NCI-H2107 treated with DMSO at 0.1 percent for 48 hours (cell line): Measurements from ENCODE around the gene AQP12A.
"Not testable (repeated sequence)": the region's sequence is repeated elsewhere in the genome, so short reads cannot be mapped to it uniquely, and the experiment has no call there.

ENCODE experiments used
- DNase-seq: peaks from one replicate; lab custom pipeline; 2025; ENCODE audit not compliant: unreplicated experiment; lab: John Stamatoyannopoulos, UW

Gene AQP12A

GRCh38 chr2:240691631-240692420 lies at the start of gene AQP12A:
TSS of gene AQP12A (plus strand) at chr2:240691866. CDS start at chr2:240691914, 48 bp downstream.
- DNase-seq, result not testable (repeated sequence)

- no peak for DNase-seq
Observed at GRCh38 chr2:240642061-240642805, 49.4 kb upstream of the AQP12A start.

GRCh38 chr2:240642806-240643092 lies 48.9 kb upstream of the AQP12A start:
- no peak for DNase-seq

GRCh38 chr2:240643093-240643810 lies 48.4 kb upstream of the AQP12A start:
- no peak for DNase-seq

DNA sequence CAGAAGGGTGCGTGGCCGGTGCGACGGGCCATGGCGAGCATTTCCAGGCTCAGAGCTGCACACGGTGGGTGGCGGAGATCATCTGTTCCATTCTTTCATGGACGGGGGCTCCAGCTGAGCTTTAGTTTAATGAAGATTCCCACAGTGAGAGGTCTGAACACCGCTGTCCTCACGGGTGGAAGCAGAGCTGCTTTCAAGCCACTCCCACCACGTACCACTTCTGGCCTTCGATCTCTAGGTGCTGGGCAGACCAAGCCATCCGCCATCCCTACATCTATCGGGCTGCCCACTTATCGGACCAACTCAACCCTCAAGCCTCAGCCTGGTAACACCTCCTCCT lies 47.9 kb upstream of the AQP12A start:
- no peak for DNase-seq

DNA sequence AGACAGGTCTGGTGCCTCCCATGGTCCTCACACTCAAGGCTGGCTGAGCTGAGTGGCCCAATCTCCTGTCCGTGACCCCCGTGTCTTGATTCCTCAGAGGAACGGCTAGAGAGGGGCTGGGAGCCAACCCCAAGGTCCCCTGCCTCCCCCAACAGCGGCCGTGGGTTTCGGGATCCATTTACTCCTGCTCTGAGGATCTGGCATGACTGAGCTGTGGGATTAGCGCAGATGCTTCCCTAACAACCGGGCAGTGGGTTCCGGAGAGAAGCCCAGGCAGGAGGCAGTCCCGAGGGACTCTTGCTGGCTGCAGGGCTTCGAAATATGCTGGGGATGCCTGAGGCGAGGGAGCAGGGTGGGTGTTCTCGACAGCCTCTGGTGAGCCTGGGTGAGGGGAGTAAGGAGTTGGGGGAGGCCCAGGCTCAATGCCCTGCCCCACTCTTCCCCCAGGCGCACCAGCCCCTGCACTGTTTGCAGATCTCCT lies 47.5 kb upstream of the AQP12A start:
- DNase-seq, result no peak

GRCh38 chr2:240644859-240645301 lies 46.8 kb upstream of the AQP12A start:
- DNase-seq, result no peak

DNA sequence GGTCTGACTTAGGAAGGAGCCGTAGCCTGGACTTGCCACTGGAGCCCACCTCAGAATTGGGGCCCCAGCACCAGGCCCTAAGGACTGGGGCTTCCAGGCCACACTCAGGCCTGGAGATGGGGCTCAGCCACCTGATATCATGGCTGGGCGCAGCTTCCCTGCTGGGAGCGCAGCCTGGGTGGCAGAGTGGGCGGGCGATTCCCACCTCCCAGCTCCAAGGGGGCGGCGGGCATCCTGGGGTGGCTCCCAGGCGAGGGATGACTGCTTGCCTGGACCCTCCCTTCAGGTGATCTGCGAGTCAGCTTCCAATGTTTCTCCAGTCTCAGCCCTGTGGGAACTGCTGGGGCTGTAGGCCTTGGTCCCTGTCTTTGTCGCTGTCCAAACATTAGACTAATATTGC lies 46.3 kb upstream of the AQP12A start:
- DNase-seq, result no peak

GRCh38 chr2:240645801-240646175 lies 45.9 kb upstream of the AQP12A start:
- DNase-seq, result no peak

GRCh38 chr2:240646176-240646899 lies 45.3 kb upstream of the AQP12A start:
- no peak for DNase-seq

DNA sequence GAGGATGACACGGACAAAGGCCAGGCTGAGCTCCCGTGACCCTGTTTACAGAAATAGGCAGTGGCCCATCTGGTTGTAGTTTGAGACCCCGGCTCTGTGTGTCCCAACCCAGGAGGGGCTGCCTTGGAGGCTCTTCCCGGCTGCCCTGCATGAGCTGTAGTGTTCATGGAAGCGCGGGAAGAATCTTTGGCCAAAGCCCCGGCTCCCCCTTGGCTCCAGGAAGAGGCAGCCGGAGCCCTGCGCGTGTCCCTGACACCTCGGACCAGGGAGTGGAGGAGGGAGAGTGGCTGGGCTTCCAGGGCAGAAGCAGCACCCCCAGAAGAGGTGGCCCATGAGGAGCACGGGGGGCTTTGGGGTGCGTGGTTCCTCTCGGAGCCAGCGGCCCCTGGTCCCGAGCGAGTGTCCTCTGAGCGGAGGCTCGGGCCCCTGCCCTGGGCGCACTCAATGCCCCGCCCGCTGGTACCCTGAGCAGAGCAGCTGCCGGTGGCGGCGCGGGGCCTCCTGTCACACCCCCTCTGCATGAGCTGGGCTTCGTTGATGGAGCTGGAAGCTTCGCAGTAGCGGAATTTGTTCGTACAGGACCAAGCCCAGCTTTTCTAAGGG lies 44.7 kb upstream of the AQP12A start:
- DNase-seq, result no peak

GRCh38 chr2:240647503-240648154 lies 44.0 kb upstream of the AQP12A start:
- no peak for DNase-seq

DNA sequence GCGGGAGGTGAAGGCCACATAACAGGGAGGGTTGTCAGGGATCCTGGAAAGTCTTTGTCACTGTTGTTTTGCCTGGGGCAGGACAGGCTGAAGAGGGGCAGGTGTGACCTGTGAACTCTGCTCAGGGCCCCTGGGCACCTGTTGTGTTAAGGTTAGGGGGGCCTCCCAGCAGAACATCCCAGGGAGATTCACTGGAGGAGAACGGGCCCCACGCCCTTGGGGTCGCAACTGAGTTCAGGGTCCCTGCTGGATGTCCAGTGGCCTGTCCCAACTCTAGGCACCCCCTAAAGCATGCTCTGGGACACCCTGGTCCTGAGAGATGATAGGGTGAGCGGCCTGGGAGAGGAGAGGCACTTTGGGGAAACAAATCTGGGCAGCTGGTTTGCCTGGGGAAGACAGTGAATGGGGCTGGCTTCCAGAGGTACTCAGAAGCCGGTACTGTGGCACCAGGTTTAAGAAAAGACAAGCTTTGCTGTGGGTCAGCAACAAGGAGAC lies 43.5 kb upstream of the AQP12A start:
- DNase-seq, result no peak

GRCh38 chr2:240648650-240649275 lies 42.9 kb upstream of the AQP12A start:
- no peak for DNase-seq

DNA sequence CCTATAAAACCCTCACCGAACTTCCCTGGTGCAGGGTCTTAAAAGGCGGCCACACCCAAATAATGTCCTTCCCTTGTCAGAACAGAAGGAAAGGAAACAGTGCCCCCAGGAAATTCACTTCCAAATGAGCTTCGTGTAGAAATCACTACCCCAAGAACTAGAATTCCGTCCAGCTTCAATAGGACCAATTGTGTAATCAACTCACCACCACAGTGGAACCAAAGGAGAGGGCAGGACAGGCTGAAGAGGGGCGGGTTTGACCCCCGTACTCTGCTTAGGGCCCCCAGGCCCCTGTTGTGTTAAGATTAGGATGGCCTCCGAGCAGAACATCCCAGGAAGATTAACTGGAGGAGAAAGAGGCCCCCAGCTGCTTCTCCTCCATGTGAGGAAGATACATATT lies 42.3 kb upstream of the AQP12A start:
- no peak for DNase-seq

GRCh38 chr2:240650254-240650965 lies 41.3 kb upstream of the AQP12A start:
- no peak for DNase-seq

DNA sequence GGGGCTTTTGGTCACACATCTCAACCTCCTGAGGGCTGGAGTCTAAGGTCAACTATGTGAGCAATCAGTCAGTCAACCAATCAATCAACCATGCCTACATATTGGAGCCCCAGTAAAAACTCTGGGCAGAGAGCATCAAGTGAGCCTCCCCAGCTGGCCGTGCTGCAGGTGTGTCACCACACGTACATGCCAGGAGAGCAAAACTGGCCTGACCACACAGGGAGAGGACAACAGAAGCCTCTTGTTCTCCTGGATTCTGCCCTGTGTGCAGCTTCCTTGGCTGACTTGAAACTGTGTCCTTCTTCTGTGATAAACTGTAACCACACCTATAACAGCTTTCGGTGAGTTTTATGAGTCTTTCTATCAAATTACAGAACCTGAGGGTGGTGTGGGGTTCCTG lies 40.5 kb upstream of the AQP12A start:
- no peak for DNase-seq

- no peak for DNase-seq
Observed at GRCh38 chr2:240655931-240656886, 35.5 kb upstream of the AQP12A start.
